Colon (tissue), 2 donors: ENCODE measurements around the gene NHLRC4.

Experiments used
- FAIRE-seq: peaks from 2 replicates; lab custom pipeline; 2012; peaks lifted over from hg19 to GRCh38; lab: Jason Lieb, UNC
- donor health status: control.
- donor health status: control.

Gene NHLRC4, protein sequence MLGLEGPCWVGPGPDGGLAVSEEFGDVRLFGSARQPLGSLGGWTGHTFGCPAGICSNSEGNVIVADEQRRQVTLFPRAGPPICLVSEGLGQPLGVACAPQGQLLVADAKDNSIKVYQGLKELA

DNA sequence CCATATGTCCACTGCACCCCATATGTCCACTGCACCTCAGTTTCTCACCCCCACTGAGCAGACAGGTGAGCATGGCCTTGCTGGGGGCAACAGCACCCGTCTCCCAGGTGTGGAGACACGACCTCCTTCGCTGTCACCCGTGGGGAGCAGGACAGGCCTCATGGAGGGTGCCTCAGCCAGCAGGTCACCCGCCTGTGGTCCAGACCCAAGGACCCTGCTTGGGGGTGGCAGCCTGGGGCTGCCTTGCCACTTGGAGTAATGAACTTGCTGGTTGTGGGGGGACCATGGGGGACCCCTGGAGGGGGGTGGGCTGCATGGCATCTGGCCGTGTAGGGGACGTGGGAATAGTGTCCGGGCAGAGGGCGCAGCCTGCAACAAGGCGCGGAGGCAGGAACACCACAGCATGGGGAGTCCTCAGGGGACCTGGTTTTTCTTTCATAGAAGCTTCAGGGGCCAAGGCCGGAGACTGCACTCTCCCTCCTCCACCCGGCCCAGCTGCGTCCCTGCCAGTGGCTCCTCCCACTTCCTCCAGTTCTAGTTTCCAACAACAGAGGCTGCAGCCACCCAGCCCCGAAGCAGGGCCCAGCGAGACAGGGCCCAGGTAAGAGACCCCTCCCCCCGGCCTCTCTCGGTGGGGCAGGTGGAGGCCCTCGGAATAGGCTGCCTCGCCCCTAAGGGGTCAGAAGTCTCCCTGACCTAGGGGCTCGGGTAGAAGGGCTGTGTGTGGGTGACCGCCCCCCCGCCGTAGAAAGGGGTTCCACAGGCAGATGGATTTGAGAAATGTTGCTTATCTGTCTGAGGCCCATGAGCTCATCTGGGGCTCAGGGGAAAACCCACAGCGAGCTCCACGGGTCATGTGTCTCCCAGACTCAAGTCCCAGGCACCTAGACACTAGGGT lies at the start of gene NHLRC4:
TSS of gene NHLRC4 (plus strand) at position 531 of the 898 bp plus-strand sequence. CDS start 1,043 bp downstream, outside the sequence.
- FAIRE-seq: no peak

DNA sequence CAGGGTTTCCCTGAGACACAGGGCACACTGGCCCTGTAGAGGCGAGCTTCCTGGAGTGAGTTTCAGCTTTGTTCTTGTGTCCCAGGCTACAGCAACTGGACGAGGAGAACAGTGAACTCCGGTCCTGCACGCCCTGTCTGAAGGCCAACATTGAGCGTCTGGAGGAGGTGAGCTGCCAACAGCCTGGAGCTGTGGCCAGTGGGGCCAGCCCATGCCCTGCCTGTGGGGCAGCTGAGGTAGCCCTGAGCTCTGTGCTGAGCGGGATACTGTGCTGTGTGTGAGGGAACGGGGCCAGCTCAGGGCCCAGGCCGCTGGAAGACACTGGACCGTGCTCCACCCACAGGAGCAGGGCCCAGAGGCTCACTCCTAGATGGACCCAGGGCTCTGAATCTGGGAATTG lies 47.9 kb upstream of the NHLRC4 start:
- FAIRE-seq: no peak

GRCh38 chr16:519425-519824 lies 47.4 kb upstream of the NHLRC4 start:
- no peak for FAIRE-seq

- no peak for FAIRE-seq
Measured at GRCh38 chr16:519841-520687, 46.7 kb upstream of the NHLRC4 start.

GRCh38 chr16:520847-521246 lies 46.0 kb upstream of the NHLRC4 start:
- FAIRE-seq: no peak

GRCh38 chr16:521381-522210 lies 45.2 kb upstream of the NHLRC4 start:
- FAIRE-seq: no peak

- FAIRE-seq: no peak
Measured at GRCh38 chr16:522320-523096, 44.3 kb upstream of the NHLRC4 start.

- FAIRE-seq: no peak
Measured at GRCh38 chr16:523097-523741, 43.6 kb upstream of the NHLRC4 start.

DNA sequence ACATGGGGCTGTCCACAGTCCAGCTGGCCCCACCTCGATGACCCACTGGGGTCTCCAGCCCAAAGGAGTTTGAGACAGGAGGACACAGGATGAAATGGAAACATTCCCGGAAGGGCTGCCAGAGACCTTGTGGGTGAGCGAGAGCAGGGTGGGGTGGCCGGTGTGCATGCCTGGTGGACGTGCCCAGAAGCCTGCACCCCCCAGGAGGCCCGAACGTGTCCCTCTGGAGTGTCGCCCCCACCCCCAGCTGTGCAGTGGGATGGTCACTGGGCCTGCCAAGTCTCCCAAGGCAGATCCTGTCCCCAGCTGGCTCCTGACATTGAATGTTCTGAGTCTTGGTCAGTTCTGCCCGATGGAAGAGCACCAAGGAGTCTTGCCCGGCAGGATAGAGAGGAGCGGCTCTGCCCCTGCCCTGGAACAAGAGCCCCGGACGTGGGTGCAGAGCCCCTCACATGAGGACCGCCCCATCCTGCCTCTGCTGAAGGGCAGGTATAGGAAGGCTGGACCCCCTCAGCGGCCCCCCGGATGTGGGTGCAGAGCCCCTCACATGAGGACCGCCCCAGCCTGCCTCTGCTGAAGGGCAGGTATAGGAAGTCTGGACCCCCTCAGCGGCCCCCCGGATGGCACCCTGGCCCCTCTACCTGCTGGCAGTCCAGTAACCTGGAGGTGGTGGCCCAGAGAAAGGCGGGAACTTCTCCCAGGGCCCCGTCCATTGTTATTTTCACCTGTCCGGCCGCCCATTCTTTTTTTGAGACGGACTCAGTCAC lies 42.3 kb upstream of the NHLRC4 start:
- no peak for FAIRE-seq

- FAIRE-seq: no peak
Measured at GRCh38 chr16:525123-525519, 41.7 kb upstream of the NHLRC4 start.

- FAIRE-seq: no peak
Measured at GRCh38 chr16:525520-526180, 41.2 kb upstream of the NHLRC4 start.

GRCh38 chr16:526181-527014 lies 40.4 kb upstream of the NHLRC4 start:
- FAIRE-seq: no peak

DNA sequence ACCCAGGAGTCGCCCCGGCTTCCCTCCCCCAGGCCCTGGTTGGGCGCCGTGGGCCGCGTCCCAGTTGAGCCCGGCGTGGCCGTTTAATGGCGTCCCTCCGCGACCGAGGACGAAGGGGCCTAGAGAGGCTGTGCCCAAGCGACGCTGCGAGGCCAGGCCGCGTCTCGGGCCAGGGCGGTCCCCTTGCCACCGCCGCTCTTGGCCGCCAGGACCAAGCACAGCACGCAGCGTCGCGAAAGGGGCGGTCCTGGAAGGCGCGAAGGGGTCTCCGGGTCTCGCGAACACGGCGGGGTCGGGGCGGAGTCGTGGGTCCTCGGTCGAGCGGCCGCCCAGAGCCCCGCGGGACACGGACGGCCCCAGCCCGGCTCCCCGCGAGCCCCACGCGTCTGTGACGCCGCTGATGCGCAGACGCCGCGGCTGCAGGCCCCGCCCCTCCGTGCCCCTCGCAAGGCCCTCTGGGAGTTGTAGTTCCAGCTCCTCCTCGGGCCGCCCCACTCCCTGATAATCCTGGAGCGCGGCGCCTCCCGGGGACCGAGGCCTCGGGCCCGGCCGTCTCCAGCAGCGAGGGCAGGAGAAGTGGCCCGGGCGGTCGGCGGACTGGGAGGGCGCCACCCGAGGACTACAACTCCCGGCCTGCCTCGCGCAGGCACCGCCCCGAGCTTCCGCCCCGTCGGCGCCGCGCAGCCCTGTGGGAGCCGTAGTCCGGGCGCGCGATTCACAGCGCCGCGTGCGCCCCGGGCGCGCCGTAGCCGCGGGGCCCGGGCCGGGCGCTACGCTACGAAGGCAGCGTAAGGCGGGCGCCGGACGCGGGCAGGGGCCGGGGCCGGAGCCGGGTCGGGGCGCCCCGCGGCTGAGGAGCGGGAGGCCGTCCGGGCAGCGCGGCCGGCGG lies 39.5 kb upstream of the NHLRC4 start, which contains the start of gene CAPN15:
TSS of gene CAPN15 (plus strand) at position 698 of the 889 bp plus-strand sequence. CDS start 19,127 bp downstream, outside the sequence.
- FAIRE-seq: no peak

GRCh38 chr16:528111-529011 lies 38.4 kb upstream of the NHLRC4 start:
- no peak for FAIRE-seq

GRCh38 chr16:529012-529575 lies 37.7 kb upstream of the NHLRC4 start:
- no peak for FAIRE-seq
